ENCODE data around the gene CHD5.

Gene CHD5

DNA sequence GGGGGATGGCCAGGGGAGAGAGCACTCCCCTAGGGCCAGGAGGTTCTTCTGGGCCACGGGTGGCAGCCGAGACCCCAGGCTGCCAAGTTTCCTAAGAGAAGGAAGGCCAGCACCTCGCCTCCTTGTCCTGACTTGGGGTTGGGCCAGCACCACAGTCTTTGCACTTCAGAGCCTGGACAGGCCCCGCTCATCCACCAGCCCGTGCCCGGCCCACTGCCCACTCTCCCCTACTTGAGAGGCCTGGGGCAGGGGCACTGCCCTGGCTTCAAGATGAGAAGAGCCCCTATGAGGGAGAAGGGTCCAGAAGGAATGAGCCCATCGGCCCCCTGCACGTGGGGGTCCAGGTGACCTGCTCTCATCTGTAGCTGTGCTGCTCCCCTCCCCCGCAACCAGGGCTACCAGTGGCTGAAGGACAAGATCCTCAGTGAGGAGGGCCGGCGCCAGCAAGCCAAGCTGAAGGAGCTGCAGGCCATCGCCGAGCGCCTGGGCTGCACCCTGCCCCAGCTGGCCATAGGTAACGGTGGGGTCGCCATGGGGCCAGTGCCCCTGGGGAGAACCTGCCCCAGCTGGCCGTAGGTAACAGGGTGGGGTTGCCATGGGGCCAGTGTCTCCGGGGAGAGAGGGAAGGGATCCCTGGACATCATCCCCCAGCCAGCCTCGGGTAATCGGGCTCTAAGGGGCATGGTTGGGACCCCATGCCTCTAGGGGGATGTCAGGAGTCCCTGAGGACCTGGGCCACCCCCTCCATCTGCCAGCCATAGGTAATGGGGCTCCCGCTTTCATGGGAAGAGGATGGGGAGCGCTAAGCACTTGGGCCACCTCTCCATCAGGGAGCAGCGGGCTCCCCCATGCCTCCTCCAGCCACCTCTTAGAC, 83.6 kb downstream of the CHD5 start:
- DNase-seq: no peak

- no peak for DNase-seq
These were observed 84.4 kb downstream of the CHD5 start for GRCh38 chr1:6095511-6096242.

- DNase-seq: no peak
These were observed 85.2 kb downstream of the CHD5 start for GRCh38 chr1:6094801-6095505.

GRCh38 chr1:6094246-6094645, 85.9 kb downstream of the CHD5 start:
- no peak for DNase-seq

- no peak for DNase-seq
These were observed 86.5 kb downstream of the CHD5 start for GRCh38 chr1:6093611-6094010.

- DNase-seq: no peak
These were observed 87.0 kb downstream of the CHD5 start for GRCh38 chr1:6093071-6093470.

DNA sequence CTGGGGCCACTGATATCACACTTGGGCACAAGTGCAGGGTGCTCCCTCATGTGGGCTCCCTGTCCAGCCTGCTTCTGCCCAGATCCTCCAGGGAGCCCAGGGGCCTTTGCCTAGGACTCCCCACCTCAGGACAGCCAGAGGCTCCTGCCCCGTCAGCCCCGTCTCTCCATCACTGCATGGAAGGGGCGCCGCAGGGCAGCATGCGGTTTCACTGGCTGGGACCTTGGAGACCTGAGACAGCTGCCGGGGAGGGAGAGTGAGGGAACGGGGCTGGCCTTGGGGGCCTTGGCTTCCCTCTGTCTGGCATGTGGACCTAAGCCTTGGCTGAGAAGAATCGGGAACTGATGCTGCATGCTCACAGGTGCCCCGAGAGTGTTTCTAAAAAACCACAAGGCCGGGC, 87.9 kb downstream of the CHD5 start:
- DNase-seq: no peak

GRCh38 chr1:6091823-6092109, 88.4 kb downstream of the CHD5 start:
- DNase-seq: no peak

DNA sequence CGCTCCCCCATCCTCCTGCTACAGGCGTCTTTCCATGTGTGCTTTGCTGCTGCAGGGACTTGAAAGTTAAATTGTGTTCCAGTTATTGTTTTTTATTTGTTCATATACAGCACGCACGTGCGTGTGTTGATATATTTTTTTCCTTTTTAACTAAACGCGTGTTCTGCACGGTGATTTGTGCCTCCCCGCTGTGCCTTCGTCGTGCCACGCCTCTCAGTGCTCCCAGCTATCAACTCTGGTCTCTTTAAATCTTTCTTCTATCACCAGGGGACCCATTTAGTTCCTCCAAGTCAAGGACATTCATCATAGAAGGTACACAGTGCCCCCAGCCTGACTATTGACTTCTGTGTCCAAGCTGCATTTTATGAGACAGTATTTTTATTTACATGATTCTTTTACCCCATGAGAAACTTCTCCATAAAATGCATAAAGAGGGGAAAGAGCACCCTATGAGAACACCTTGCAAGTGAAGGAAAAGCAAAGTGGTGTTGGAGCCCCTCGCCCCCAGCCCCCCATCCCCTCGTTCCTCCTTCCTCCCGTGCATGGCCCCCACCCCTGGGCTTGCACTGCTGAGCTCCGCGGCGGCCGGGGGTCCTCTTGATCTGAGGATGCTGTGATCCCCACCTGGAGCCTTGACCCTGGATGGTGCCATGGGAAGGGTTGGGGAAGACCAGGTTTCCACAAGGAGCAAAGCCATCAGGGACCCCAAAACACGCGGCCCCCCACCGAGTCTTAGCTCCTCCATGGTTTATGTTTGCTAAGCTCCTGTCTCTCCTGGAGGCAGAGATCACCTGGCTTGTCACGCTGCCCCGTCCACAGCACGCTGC, 88.9 kb downstream of the CHD5 start:
- no peak for DNase-seq

GRCh38 chr1:6090288-6090687, 89.8 kb downstream of the CHD5 start:
- no peak for DNase-seq

- DNase-seq: no peak
These were observed 91.2 kb downstream of the CHD5 start for GRCh38 chr1:6088956-6089355.

DNA sequence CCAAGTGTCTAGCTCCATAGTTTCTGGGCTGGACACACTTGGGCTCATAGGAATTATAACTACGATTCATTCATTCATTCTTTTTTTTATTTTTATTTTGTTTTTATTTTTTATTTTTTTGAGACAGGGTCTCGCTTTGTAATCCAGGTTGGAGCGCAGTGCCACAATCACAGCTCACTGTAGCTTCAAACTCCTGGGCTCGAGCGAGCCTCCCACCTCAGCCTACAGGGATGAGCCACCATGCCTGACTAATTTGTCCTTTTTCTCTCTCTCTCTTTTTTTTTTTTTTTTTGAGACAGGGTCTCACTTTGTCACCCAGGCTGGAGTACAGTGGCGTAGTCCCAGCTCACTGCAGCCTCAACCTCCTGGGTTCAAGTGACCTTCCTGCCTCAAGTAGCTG, 92.2 kb downstream of the CHD5 start:
- DNase-seq: no peak

- DNase-seq: no peak
These were observed 92.7 kb downstream of the CHD5 start for GRCh38 chr1:6087377-6087772.

GRCh38 chr1:6086762-6087376, 93.3 kb downstream of the CHD5 start:
- DNase-seq: no peak

DNA sequence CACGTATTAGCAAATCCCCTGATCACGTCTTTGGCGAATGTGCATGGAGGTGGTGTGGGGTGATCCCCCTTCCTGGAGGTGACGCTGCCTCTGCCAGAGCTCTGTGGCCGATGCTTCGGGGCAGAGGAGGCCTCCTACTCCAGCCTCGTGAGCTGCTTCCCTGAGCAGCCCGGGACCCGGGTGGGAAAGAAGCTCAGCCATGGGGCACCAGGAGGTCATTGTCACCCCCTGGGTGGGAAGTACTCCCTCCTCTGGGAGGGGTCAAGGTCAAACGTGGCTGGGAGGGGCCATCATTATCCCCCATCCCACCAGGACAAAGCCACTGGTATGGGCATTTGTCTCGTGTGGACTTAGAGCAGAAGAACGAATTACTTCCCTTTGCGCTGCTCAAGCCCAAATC, 93.8 kb downstream of the CHD5 start:
- DNase-seq: no peak

DNA sequence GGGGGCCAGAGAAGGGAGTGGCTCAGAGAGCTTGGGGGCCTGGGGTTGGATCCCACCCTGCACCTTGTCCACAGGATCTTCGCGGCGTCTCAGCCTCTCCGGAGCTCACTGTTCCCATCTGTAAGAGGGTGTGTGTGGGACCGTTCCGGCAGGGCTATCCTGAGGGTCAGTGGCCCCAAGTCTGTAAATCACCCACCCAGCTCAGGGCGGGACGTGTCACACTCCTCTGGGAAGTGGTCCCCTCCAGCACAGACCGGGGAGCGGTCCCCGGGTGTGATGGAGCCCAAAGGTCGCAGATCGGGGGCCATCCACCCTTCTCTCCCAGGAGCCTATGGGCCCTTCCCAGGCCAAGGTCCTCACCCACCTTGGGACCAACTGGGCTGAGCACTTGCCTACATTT, 94.5 kb downstream of the CHD5 start:
- DNase-seq: no peak

GRCh38 chr1:6084781-6085495, 95.2 kb downstream of the CHD5 start:
- no peak for DNase-seq

DNA sequence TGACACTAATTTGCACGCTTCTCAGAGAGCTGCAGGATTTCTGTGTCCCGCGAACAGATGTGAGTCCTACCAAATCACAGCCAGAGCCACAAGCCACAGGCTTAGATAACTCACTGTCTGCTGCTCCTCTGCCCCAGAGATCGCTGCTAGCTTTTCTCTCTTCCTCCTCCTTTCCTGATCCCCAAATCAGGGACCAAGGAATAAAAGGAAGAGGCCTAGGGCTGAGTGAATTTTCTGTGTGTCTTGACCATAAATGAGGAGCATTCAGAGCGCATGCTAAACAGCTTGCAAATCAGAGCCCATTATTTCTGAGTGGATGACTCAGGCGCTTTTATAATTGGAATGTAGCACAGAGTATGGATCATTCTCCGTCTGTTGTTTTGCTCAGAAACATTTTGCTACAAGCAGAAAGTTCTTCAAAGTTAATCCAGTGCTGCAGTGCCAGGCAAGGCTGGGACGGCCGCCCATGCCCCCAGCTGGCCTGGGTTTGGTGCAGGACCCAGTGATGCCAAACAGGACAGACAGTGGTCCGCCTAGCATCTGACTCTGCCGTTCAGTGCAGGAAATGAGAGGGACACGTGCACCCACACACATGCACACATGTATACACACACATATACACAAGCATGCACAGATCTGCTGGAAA, 96.2 kb downstream of the CHD5 start:
- DNase-seq: no peak

DNA sequence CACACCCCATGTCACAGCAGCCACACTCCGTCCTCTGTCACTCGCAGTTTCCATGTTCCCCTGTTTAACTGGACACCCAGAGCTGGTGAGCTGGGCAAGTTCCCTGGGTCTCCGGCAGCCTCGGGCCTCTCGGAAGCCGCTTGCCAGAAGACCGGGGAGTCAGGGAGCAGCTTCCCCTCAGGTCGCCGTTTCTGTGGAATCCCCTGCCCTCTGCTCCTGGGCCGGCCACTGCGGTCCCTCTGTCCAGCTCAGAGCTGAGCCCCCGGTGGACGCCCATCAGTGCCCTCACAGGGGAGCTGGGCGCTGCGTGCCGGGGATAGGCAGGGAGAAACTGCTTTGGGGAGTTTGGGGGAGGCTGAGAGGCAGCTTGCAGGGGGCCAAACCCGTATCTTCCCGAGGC, 96.7 kb downstream of the CHD5 start:
- no peak for DNase-seq

DNA sequence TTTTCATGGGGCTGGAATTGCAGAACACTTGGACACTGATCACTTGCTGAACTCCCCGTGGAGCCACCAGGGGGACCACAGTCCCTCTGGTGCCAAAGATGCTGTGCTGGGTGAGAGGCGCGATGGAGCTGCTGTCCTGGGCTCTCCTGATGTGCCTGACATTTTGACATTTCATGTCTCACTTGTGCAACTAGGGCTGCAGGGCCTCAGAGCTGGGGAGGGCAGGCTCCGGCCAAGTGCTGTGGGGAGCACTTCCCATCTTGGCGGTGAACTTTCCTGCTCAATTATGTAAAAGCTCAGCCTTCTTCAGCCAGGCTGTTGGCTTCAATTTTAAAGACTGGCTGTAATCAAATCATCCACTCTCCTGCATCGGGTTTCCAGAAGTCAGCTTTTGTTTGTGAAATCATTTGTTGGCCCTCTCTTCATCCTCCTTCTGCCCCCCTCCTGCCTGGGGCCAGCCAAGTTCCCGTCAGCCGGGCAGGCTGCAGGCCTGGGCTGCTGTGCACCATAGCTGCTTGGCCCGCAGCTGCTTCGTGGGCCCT, 97.6 kb downstream of the CHD5 start:
- peak; percentile 58 for DNase-seq

DNA sequence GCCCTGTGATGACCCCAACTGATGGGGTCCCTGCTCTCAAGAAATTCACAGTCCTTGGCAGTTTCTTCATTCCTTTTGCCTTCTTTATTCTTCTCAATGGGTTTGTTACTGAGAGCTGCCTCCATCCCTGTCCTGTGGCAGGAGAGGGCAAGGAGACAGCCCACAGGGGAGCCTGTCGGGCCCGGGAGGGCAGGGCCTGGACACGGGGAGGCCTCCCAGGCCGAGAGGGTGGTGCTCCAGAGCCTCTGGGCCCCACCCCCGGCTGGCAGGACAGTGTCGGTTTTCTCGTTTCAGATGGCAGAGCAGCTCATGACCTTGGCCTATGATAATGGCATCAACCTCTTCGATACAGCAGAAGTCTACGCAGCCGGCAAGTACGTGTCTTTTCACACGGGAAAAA, 98.2 kb downstream of the CHD5 start:
- no peak for DNase-seq
